ENCODE results near the gene STX1A. TPM values are rescaled to one million over a fixed set of nuclear protein-coding genes. Genes with fewer than 3 reads are reported as not detected.
A peak's percentile ranks its signal among the peaks of the same experiment; 100 is the strongest.
"Not testable (repeated sequence)": the region's sequence is repeated elsewhere in the genome, so short reads cannot be mapped to it uniquely, and the experiment has no call there.

STX1A gene
- total and polyA plus RNA-seq, 2 experiments from 2014 or later, result 10.9 to 12.0 TPM

DNA sequence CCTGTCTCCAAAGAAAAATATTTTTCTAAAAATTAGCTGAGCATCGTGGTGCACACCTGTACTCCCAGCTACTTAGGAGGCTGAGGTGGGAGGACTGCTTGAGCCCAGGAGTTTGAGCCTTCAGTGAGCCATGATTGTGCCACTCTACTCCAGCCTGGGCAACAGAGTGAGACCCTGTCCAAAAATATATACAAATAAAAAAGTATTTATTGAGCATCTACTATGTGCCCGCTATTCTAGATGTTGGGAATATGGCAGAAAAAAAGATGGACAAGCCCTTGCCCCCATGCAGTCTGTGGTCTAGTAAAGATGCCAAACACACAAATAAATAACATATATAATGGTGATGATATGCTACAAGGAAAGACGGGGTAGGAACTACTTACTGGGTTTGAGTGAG is 4.3 kb upstream of the STX1A start:
- Histone ChIP-seq H3K36me3 (ENCODE audit: low read depth) (no peaks in the 10 kb centered on the region), H3K79me2 (ENCODE audit: insufficient read depth) (peaks cover 6% of the 10 kb centered on the region), H3K4me1 (ENCODE audit: insufficient read depth) (no peaks in the 10 kb centered on the region; the same call in 1 of the 2 replicates), H3K27me3 (replicated peaks; ENCODE audit: insufficient read depth) (no peaks in the 10 kb centered on the region), H3K9me3 (ENCODE audit: low read depth) (no peaks in the 10 kb centered on the region), H3K9me2 (ENCODE audit: insufficient read depth) (no peaks in the 10 kb centered on the region), H3K4me2 (ENCODE audit: unreplicated experiment) (no peak overlapping the region), H3K4me3 (no peak overlapping the region), H3K9ac (no peak overlapping the region), H3F3A (ENCODE audit: insufficient read depth) (no peaks in the 10 kb centered on the region), H2AFZ (no peak overlapping the region), H4K20me1 (ENCODE audit: insufficient read depth) (no peaks in the 10 kb centered on the region), H3K27ac (no peak overlapping the region)
- 72 to 74% methylated on average over 3 of the region's 3 CpGs for WGBS, 2 experiments (ENCODE audit: low coverage in 1 of 2, low lambda C conversion rate in 2 of 2, missing lambda C conversion rate in 2 of 2)
- TF ChIP-seq EZH2 (IDR thresholded peaks at IDR 0.05; ENCODE audit: insufficient read depth, poor library complexity, severe bottlenecking) (no peak), EZH2phosphoT487 (IDR thresholded peaks at IDR 0.05; ENCODE audit: insufficient read depth, low read depth) (no peak)
- DNase-seq, result no peak
- in situ Hi-C loops (cut with MboI), result loop anchor here (10.0 kb wide), 1 partner anchor 119 kb away; no protein-coding TSS in a partner anchor

DNA sequence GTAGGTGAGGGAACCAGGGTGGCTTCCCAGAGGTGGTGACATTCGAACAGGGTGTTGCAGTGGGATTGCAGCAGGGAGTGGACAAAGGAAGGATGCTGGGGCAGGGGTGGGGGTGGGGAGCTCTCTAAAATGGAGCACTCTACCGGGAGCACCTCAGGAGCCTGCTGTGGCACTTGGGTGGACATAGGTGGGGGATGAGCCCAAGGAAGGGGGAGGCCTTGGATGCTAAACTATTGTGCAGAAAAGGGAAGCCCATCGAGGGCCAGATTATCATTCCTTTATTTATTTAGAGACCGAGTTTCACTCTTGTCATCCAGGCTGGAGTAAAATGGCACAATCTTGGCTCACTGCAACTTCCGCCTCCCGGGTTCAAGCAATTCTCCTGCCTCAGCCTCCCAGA is 3.3 kb upstream of the STX1A start:
- no peaks in the 10 kb centered on the region for H3K9me2 ChIP-seq (ENCODE audit: insufficient read depth)
- H2AFZ ChIP-seq, result no peak overlapping the region
- H3K79me2 ChIP-seq (ENCODE audit: insufficient read depth), result peaks cover 13% of the 10 kb centered on the region
- DNase-seq, result no peak
- in situ Hi-C loops (cut with MboI), result loop anchor here (10.0 kb wide), 1 partner anchor 118 kb away; no protein-coding TSS in a partner anchor
- no peak overlapping the region for H3K4me2 ChIP-seq (ENCODE audit: unreplicated experiment)
- no peaks in the 10 kb centered on the region for H3K27me3 ChIP-seq (replicated peaks; ENCODE audit: insufficient read depth)
- no peak overlapping the region for H3K27ac ChIP-seq
- H4K20me1 ChIP-seq (ENCODE audit: insufficient read depth), result no peaks in the 10 kb centered on the region
- no peak overlapping the region for H3K9ac ChIP-seq
- WGBS, 2 experiments (ENCODE audit: low coverage in 1 of 2, low lambda C conversion rate in 2 of 2, missing lambda C conversion rate in 2 of 2), result 66 to 73% methylated on average over 5 to 6 of the region's 6 CpGs
- H3K4me3 ChIP-seq, result no peak overlapping the region
- H3K36me3 ChIP-seq (ENCODE audit: low read depth), result no peaks in the 10 kb centered on the region
- TF ChIP-seq EZH2 (IDR thresholded peaks at IDR 0.05; ENCODE audit: insufficient read depth, poor library complexity, severe bottlenecking) (no peak), EZH2phosphoT487 (IDR thresholded peaks at IDR 0.05; ENCODE audit: insufficient read depth, low read depth) (no peak)
- H3K9me3 ChIP-seq (ENCODE audit: low read depth), result no peaks in the 10 kb centered on the region
- H3F3A ChIP-seq (ENCODE audit: insufficient read depth), result no peaks in the 10 kb centered on the region
- H3K4me1 ChIP-seq (ENCODE audit: insufficient read depth), result peaks cover 1% of the 10 kb centered on the region

DNA sequence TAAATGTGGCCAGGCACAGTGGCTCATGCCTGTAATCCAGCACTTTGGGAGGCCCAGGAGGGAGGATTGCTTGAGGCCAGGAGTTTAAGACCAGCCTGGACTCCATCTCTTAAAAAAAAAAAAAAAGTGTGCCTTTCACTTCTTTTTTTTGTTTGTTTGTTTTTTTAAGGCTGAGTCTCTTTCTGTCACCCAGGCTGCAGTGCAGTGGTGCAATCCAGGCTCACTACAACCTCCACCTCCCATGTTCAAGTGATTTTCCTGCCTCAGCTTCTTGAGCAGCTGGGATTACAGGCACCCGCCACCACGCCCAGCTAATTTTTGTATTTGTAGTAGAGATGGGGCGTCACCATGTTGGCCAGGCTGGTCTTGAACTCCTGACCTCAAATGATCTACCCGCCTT is 2.7 kb upstream of the STX1A start:
- DNase-seq; H3K4me1 ChIP-seq (ENCODE audit: insufficient read depth); H3K9ac ChIP-seq; H3K27me3 ChIP-seq (replicated peaks; ENCODE audit: insufficient read depth); H4K20me1 ChIP-seq (ENCODE audit: insufficient read depth); H3K36me3 ChIP-seq (ENCODE audit: low read depth); H3K27ac ChIP-seq; H3F3A ChIP-seq (ENCODE audit: insufficient read depth); H2AFZ ChIP-seq; H3K4me3 ChIP-seq; H3K9me3 ChIP-seq (ENCODE audit: low read depth); H3K4me2 ChIP-seq (ENCODE audit: unreplicated experiment); H3K9me2 ChIP-seq (ENCODE audit: insufficient read depth): not testable (repeated sequence)
- 51 to 62% methylated on average over 4 of the region's 4 CpGs for WGBS, 2 experiments (ENCODE audit: low coverage in 1 of 2, low lambda C conversion rate in 2 of 2, missing lambda C conversion rate in 2 of 2)
- in situ Hi-C loops (cut with MboI), result loop anchor here (10.0 kb wide), 1 partner anchor 117 kb away; no protein-coding TSS in a partner anchor
- peaks cover 19% of the 10 kb centered on the region for H3K79me2 ChIP-seq (ENCODE audit: insufficient read depth)

DNA sequence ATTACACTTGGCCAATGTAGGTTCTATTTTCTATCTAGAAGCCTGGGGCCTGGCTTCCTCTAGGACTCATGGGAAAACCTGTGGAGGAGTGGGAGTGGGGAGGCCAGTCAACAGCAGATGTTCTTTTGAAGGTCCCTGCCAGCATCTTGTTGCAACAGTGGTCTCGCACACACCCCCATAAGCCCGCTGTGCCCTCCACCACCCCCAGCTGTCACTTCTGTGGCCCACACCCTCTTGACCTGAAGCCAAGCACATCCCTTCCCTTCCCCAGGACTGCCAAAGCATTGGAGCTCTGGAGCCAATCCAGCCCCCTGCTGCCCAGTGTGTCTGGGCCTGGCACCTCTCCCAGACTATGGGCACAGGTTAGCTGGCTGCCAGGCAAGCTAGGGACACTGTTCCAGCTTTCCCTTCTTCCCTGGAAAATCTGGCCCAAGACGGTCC is 1.9 kb upstream of the STX1A start:
- Histone ChIP-seq H3K27me3 (replicated peaks; ENCODE audit: insufficient read depth) (no peaks in the 10 kb centered on the region), H3K4me1 (ENCODE audit: insufficient read depth) (peaks cover 13% of the 10 kb centered on the region), H3K36me3 (ENCODE audit: low read depth) (no peaks in the 10 kb centered on the region), H3K79me2 (ENCODE audit: insufficient read depth) (peaks cover 25% of the 10 kb centered on the region), H2AFZ (no peak overlapping the region), H3K9me3 (ENCODE audit: low read depth) (no peaks in the 10 kb centered on the region), H4K20me1 (ENCODE audit: insufficient read depth) (no peaks in the 10 kb centered on the region), H3K4me2 (ENCODE audit: unreplicated experiment) (no peak overlapping the region), H3F3A (ENCODE audit: insufficient read depth) (peaks cover 5% of the 10 kb centered on the region), H3K4me3 (no peak overlapping the region), H3K9me2 (ENCODE audit: insufficient read depth) (no peaks in the 10 kb centered on the region), H3K27ac (no peak overlapping the region), H3K9ac (no peak overlapping the region)
- DNase-seq, result peak; percentile 29
- no peak for TF ChIP-seq EZH2 (IDR thresholded peaks at IDR 0.05; ENCODE audit: insufficient read depth, poor library complexity, severe bottlenecking)
- WGBS, 2 experiments (ENCODE audit: low coverage in 1 of 2, low lambda C conversion rate in 2 of 2, missing lambda C conversion rate in 2 of 2), result 50 to 53% methylated on average over 3 of the region's 3 CpGs
- in situ Hi-C loops (cut with MboI), result loop anchor here (10.0 kb wide), 1 partner anchor 117 kb away; no protein-coding TSS in a partner anchor

DNA sequence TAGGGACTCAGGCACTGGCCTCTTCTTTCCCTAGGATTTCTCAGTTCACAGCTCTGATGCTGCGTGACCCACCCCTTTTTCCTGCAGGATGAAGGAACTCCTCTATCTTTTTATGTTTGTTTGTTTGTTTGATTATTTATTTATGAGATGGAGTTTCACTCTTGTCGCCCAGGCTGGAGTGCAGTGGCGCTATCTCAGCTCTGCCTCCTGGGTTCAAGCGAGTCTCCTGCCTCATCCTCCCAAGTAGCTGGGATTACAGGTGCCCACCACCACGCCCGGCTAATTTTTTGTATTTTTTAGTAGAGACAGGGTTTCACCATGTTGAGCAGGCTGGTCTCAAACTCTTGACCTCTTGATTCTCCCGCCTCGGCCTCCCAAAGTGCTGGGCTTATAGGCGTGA is 974 bp upstream of the STX1A start:
- not testable (repeated sequence) for H3K9ac ChIP-seq; DNase-seq; H3K9me3 ChIP-seq (ENCODE audit: low read depth); H3K9me2 ChIP-seq (ENCODE audit: insufficient read depth); H2AFZ ChIP-seq; H3K27me3 ChIP-seq (replicated peaks; ENCODE audit: insufficient read depth); H3K27ac ChIP-seq; H4K20me1 ChIP-seq (ENCODE audit: insufficient read depth); H3K36me3 ChIP-seq (ENCODE audit: low read depth); H3K4me3 ChIP-seq; H3K4me2 ChIP-seq (ENCODE audit: unreplicated experiment)
- Histone ChIP-seq H3F3A (ENCODE audit: insufficient read depth) (peaks cover 12% of the 10 kb centered on the region), H3K4me1 (ENCODE audit: insufficient read depth) (peaks cover 20% of the 10 kb centered on the region), H3K79me2 (ENCODE audit: insufficient read depth) (peaks cover 30% of the 10 kb centered on the region)
- in situ Hi-C loops (cut with MboI), result loop anchor here (10.0 kb wide), 1 partner anchor 116 kb away; no protein-coding TSS in a partner anchor
- WGBS, 2 experiments (ENCODE audit: low coverage in 1 of 2, low lambda C conversion rate in 2 of 2, missing lambda C conversion rate in 2 of 2), result 90 to 92% methylated on average over 9 of the region's 9 CpGs
